AG09319 (cell line): ENCODE measurements around the gene ERC2.

ENCODE experiments used
- DNase-seq: peaks from one replicate; pipeline ENCODE4 v3.0.0-alpha.2; 2010; ENCODE audit warnings: low read depth; ENCODE audit errors: extremely low read depth
- TF ChIP-seq, protein P1 (sequence below): IDR thresholded peaks from 2 replicates; pipeline ENCODE4 v1.5.1; 2011; ENCODE audit warnings: low read depth, mild to moderate bottlenecking, inconsistent platforms, low read length, moderate library complexity

Gene ERC2

DNA sequence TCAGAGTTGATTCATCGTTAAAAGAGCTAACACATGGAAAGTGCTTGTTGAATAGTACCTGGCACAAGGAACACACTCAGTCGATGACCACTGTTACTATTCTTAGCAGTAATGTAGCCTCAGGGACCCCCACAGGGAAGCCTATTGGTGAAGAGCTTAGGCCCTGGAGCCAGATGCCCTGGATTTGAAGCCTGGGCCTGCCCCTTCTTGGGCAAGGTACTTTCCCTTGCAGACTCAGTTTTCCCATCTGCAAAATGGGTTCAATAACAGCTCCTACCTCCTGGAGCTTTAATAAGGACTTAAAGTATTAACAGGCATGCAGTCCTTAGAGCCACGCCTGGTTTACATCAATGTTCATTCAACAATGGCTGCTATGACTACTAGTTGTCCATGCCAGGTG, 884.2 kb downstream of the ERC2 start:
- DNase-seq, result no peak
- TF ChIP-seq, protein P1, sequence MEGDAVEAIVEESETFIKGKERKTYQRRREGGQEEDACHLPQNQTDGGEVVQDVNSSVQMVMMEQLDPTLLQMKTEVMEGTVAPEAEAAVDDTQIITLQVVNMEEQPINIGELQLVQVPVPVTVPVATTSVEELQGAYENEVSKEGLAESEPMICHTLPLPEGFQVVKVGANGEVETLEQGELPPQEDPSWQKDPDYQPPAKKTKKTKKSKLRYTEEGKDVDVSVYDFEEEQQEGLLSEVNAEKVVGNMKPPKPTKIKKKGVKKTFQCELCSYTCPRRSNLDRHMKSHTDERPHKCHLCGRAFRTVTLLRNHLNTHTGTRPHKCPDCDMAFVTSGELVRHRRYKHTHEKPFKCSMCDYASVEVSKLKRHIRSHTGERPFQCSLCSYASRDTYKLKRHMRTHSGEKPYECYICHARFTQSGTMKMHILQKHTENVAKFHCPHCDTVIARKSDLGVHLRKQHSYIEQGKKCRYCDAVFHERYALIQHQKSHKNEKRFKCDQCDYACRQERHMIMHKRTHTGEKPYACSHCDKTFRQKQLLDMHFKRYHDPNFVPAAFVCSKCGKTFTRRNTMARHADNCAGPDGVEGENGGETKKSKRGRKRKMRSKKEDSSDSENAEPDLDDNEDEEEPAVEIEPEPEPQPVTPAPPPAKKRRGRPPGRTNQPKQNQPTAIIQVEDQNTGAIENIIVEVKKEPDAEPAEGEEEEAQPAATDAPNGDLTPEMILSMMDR, result no peak

DNA sequence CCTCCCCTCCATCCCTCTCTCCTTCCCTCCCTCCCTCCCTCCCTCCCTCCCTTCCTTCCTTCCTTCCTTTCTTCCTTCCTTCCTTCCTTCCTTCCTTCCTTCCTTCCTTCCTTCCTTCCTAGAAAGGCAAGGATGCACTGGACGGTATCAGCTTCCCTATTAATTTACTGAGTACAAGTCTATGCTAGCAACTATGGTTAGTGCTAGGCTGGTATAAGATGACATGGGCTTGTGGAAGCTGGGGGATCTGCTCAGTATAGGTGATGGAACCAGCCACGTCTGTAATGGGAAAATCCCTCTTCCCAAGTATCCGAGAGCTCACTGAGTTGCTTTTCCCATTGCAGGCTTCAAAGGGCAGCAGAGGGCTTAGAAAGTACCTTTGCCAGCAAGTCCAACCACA, 884.8 kb downstream of the ERC2 start:
- no peak for DNase-seq
- TF ChIP-seq, protein P1, result no peak

DNA sequence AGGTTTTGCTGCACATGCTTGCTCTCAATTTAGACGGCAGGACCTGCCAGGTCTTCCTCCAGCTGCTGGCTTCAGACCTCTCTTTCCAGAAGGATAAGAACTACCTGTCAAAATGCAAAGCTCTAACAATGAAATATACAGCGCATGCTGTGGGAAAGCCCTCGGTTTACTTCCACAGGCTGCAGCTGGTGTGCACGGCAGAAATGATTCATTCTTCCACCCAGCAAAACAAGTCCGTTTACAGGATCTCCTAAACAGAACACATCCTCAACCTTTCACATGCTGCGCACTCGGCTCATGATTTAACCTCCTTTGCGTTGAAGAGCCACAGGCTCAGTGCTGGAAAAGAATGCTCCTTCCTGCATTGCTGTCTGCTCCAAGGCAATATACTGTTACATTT, 888.8 kb downstream of the ERC2 start:
- TF ChIP-seq, protein P1, result no peak
- no peak for DNase-seq

DNA sequence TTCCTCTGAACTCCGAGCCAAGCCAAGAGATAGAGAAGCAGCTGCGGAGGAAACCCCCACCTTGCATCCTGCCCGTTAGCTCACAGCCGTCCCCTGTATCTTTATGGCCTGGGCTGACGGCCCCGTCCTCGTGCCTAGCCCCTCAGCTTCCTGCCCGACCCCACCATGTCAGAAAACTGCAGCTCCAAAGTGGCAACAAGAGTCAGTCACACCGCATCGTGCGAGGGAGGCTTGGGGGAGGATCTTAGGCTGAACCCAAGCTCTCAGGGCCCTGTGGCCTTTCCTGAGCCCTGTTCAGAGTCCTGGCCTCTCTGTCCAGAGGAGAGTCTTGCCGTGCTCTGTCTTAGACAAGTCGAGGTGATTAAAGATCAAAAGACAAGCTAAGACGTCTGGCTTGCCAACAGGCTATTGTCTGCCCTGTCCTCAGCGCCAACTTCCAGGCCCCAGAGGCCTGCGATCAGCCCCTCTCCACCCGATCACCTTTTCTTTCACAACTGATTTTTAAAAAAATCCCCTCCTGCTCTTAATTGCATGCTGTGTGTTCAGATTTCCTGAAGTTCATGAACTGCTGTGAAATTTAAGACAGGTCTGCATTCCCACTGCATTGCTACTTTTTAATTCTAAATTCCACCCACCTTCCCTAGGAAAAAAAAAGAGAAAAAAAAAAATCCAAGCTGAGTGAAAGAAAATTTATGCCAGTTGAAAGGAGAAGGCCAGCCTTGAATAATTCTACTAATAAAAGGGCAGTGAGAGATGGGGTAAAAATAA, 891.5 kb downstream of the ERC2 start:
- TF ChIP-seq, protein P1, result no peak
- DNase-seq, result no peak

DNA sequence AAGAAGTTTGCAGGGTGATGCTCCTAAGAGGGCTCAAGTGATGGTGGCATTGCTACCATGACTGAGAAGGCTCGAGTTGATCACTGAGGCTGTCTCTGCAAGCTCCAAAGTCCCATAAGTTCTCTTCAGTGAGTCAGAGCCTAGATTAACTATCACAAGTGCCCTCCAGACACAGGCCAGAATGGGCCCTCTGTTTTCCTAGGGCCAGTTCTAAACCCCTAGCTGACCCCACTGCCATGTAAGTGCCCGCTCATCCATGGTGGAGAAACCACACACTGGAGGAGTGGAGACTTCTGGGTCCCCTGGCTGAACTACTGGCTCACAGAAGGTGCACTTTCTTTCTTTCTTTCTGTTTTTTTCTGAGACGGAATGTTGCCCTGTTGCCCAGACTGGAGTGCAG, 893.6 kb downstream of the ERC2 start:
- no peak for DNase-seq
- TF ChIP-seq, protein P1, result no peak

DNA sequence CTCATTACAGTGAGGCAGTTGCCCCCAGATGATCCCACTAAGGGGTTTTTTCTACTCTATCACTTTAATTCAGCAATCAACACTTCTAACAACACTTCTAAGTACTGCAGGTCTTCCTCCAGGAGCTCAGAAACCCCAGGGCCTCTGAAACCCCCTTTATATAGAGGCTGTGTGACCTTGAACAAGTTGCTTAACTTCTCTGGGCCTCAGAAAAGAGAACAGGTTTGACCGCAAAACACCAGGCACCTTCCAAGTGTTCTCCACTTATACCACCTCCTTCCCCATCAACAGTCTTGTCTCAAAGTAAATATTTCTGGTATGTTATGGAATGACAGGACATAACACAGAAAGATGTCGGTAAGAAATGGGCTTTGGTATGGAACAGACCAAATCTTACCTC, 895.5 kb downstream of the ERC2 start:
- TF ChIP-seq, protein P1, result no peak
- DNase-seq, result no peak

DNA sequence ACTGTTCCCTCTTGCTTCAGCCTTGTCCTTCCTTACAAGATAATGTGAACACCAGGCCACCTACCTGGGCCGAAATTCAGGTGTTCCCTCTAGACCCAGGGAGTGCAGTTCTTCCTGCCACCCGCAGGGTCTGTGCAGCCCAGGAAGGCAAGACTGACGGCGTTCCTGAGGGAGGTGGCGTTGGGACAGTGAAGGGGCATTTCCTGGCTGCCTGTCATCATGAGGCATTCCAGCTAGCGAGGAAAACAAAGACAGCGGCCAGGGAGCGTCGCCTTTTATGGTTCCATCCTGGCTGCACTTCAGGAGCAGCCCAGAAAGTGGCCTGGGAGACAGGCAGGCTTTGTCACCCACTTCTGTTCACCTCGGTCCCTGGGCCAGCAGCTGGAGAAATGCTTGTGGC, 896.4 kb downstream of the ERC2 start:
- DNase-seq, result no peak
- TF ChIP-seq, protein P1, result no peak
